ENCODE results near the gene C22orf23.

C22orf23 gene

DNA sequence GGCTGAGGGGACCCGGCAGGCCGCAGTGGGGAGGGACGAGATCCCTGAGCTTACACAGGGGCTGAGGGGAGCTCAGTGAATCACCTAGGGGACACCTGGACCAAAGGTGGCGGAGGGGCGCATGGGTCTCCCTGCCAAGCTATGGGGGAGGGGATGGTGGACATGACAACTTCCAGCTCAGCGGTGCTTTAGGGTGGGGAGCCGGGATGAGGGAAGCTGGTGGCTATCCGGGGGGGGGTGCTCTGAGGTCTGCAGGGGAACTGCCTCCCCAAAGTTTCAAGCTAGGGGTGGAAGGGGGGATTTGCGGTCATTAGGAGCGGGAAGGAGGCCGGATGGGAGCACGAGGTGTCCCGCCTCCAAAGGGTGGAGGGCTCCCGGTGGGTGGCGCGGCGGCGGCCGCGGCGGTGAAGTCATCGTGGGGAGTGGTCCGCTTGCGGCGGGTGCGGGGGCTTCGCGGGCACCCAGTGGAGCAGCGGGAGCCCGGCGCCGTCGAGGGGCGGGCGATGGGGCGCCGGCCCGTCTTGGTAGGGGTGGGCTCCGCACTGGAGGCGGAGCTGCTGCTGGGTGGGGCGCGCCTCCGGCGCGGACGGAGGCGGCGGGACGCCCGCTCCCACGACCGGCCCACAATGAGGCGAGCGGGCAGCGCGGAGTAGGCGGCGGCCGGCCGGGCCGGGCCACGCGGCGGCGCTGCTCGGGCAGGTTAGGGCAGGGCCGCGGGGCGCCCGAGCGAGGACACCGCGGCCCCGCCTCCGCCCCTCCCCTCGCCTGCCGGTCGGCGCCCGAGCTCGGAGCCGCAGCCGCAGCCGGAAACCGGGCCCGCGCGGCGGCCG is 47.7 kb downstream of the C22orf23 start, which contains the start of gene MICALL1:
MICALL1 (plus strand) TSS at position 764 of the 830 bp plus-strand sequence. CDS start 126 bp downstream, outside the sequence.
- DNase-seq = peak in 25 of 51 donors; percentile 18 to 73 (median 38)

GRCh38 chr22:37904572-37905533 is 48.5 kb downstream of the C22orf23 start:
- DNase-seq = peak in 31 of 51 donors; percentile 17 to 80 (median 45)

- DNase-seq = peak in 30 of 51 donors; percentile 21 to 81 (median 59)
Observed at GRCh38 chr22:37898441-37899181, 54.8 kb downstream of the C22orf23 start.

GRCh38 chr22:37897807-37898206 is 55.6 kb downstream of the C22orf23 start:
- no peak for DNase-seq

GRCh38 chr22:37896939-37897338 is 56.5 kb downstream of the C22orf23 start:
- no peak for DNase-seq

GRCh38 chr22:37896181-37896592 is 57.2 kb downstream of the C22orf23 start:
- no peak for DNase-seq

DNA sequence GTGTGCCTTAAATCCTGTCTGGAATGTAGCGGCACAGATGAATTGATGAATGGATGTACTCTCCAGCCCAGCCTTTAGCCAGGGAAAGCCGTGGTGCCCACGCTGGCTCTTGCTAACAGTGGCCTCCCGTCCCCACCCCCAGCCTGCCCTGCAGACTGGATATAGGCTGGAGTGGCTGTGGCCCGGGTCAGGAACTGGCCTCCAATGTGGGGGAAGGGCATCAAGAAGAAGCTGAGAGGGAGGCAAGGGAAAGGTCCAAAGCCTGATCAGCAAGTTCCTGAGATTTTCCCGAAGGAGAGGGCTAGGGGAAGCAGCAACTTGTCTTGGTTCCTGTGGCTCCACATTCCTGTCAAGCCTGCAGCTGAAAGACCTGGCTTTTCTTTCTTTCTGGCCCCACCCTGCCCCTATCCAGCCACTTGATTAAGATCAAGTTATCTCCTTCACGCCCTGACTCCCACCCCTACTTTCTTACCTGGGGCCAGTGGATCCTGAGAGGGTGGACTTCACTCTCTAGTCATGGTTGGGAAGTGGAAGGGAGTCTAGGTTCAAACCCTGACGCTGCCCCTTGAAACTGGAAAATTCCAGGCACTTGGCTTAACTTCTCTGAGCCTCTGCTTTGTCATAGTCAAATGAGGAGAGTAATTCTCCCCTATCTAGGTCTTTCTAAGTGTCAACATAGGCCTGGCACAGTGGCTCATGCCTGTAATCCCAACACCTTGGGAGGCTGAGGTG is 58.3 kb downstream of the C22orf23 start:
- peak in 10 of 51 donors; percentile 11 to 30 (median 20) for DNase-seq

DNA sequence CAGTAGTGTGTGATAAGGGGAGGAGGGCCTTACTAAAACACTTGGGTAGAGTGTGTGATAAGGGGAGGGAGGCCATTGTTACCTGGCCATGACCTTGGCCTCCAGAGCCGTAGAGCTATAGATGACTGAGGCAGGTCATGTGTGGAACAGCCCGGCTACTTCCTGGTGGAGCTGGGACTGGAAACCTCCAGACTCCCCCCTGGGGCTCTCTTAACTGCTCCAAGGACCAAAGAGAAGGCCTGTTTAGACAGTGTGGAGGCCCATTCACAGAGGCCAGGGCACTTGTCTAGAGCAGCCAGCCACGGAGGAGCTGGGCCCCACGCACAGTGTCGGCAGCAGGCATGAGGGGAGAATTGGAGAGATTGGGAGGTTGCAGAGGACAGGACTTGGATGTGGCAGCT is 59.8 kb downstream of the C22orf23 start:
- DNase-seq = peak in 6 of 51 donors; percentile 15 to 59 (median 23)

All from hypothalamus (tissue), 51 donors.